GM19043 (cell line): Measurements from ENCODE around the gene TNNC1.

Experiments
- ATAC-seq: cut with Tn5 transposase; IDR thresholded peaks from one replicate; pipeline ENCODE4 v1.9.1; 2021; ENCODE audit warnings: low read depth; ENCODE audit not compliant: unreplicated experiment

The TNNC1 gene

DNA sequence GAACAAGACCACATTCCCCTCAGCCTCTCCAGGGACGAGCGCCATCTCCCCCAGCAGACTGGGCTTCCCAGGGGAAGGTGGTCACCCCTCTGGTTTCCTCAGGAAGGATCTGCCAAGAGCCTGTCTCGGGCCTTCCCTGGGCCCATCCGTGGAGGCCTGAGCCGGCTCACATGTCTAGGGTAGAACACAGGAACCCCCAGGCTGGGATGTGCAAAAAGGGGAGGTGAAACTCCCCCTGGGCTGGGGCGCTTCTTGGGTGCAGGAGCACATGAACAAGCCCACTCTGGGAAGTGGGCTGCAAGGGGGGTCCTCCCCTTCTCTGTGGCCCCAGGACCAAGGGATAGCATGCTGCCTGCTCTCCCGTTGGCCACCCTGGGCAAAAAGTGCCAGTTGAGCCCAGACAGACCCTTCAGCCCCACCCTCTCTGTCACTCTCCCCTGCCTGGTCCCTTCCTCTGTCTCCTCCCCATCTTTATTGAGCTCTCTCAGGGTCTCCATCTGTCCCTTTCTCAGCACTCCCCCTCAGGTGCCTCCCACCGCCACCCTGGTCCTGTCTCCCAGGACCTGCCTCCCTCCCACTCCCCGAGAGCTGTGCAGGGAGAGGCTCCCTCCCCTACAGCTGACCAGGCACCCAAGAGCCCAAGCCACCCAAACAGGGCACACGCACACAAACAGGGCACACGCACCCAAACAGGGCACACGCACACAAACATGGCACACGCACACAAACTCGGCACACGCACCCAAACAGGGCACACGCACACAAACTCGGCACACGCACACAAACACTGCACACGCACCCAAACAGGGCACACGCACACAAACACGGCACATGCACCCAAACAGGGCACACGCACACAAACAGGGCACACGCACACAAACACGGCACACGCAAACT is 9.8 kb downstream of the TNNC1 start:
- ATAC-seq, result no peak

DNA sequence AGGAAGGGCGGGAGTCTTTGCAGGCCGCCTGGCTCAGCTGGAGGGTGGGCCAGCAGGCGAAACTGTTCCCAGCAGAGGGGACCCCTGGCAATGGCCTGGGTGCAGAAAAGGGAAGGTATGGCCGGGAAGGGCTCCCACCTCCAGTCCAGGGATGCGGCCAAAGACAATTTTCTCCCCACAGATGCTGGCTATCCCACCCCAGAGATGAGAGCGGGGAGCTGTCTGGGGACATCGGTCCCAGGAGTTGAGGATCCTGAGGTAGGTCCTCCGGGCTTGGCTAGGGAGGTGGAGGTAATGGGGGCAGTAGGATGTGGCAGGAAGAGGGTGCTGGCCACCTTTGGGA is 10.6 kb downstream of the TNNC1 start:
- no peak for ATAC-seq

DNA sequence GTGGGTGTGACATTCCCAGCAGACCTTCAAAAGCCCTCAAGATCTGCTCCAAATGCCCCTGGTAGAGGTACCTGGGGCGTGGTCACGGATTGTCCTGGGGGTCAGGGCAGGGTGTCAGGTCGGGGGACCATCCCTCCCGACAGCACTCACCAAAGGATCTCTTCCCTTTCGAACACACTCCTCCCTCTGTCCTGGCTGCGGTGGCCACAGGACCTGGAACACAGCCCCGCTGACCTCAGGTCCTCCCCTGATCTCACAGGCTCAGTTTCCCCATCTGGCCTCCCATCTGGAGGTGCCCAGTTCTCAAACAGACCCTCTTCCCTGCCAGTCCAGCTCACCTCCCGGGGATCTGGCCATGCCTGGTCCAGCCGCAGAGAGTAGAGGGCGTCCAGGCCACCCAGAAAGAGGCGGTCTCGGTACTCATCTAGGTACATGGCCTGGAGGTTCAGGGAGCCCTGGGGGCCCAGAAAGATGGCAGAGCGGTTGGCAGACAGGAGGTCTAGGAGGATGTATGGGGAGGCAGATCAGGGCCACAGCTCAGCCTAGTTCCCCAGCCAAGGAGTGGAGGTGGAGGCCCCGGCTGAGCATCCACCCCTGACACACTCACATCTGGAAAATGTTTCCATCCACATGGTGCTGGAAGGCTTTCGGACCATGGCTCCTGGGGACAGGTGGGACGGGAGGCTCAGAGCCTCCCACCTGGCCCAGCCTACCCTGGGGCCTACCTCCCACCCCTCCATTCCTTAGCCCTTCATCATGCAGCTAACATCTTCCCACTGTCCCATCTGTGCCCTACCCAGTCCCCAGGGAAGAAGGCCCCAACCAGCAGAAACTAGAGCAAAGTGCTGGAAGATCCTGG is 11.2 kb downstream of the TNNC1 start:
- no peak for ATAC-seq

DNA sequence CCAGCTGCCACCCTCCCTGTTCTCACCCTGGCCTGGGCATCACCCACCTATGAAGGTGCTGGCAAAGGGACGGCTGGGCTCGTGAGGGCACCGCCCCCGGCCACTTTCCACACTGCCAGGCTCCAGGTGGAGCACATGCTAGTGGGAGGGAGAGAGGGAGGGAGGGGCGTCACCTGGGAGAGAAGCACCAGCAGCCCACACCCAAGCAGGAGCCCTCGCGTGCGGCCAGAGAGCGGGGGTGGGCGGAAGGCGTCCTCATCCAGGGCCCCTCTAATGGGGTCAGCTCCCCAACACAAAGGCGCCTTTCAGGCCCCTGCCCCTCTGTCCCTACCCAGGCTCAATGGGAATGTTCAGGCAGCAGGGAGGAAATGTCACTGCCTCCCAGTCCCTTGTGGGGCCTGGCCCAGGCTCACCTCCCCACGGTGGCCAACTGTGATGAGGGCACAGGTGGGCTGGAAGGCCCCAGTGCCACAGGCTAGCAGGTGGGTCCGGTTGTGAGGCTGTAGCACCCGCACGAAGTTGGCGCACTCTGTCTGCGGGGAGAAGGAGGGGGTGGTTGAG is 12.0 kb downstream of the TNNC1 start:
- ATAC-seq, result no peak

DNA sequence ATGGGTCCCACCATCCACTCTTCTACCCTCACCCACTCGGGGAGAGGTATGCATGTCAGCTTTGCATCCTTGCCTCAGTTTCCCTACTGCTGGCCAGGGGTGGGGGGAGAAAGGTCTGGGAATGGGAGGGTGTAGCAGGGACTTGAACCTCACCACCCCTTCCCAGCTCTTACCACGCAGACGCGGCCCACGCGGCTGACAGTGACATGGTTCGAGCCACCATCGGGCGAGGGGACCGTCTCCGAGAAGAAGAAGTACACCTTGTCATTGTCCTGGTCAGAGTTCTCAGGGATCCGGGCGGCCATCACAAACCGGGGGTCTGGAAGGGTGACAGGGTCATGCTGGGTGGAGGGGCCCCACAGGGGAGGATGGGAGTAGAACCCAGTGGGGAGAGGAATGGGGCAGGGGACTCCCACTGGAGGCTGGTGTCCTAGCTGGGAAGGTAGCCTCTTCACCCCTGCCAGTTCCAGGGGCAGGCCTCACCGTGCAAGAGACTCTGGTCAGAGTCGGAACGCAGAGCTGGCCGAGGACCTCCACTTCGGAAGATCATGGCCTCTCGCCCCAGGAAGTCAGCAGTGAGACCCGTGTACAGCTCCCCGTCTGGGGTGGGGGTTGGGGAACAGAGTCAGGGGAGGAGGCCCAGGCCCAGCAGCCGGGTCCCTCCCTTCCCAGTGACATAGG is 12.6 kb downstream of the TNNC1 start:
- no peak for ATAC-seq

DNA sequence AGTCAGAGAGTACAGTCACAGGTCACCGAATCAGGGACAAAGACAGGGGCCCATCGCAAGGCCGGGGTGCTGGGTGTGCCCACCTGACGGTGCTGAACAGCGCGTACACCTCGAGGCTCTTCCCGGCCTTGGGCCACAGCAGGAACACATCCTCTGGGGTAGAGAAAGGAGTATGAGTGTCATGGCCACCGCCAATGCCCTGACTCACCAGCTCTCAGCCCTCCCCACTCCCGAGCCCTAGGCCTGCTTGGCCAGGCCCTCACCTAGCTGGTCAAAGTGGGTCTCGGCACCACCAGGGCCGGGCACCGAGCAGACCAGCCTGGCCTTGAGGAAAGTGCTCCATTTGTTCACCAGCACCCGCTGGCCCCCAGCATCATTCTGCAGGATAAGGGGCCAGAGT is 13.2 kb downstream of the TNNC1 start:
- ATAC-seq, result no peak

DNA sequence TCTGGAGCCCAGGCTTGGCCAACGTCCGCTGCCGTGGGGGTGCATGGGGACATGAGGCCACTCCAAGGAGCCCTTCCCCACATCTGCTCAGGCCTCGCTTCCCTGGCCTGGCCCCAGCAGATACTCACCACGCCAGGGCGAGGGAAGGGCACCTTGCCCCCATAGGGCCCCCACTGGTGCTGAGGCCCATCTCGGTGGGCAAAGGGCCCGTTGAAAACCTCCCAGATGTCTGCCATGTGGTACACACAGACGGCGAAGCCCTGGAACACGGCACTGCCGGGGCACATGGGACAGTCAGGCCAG is 13.6 kb downstream of the TNNC1 start:
- ATAC-seq, result no peak

DNA sequence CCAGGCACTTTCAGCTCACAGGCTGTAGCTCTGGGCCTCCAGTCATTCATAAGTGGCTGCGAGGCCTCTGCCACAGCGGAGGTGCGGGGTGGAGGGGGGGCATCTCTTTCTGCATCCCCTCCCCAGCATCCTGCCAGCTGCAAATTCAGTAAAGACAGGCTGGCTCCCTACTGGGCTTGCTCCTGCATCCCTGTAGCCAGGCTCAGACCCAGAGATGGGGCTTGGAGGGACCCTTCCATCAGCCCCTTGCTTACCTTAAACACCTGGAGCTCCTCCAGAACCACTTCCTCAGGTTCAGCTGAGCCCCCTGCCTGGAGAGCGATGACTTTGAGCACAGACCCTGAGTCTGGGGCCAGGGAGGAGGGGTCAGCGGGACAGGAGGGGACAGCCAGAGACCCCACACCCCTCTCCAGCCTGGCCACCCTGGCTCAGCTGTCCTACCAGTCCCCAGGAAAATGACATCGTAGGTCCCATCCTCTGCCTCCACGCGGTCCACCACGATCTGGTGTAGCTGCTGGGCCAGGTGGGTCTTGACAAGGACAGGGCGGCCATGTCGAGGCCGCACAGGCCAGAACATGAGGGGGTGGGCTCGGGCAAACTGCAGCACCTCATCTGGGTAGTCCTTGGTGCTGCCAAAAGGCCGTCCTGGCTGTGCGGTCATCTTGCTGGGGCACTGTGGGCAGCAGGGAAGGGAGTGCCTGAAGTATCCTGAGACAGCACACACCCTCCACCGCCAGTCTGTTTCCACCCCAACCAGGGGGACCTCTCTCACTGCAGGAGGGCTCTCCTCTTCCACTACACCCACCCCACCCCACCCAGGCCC is 14.2 kb downstream of the TNNC1 start:
- ATAC-seq, result no peak

DNA sequence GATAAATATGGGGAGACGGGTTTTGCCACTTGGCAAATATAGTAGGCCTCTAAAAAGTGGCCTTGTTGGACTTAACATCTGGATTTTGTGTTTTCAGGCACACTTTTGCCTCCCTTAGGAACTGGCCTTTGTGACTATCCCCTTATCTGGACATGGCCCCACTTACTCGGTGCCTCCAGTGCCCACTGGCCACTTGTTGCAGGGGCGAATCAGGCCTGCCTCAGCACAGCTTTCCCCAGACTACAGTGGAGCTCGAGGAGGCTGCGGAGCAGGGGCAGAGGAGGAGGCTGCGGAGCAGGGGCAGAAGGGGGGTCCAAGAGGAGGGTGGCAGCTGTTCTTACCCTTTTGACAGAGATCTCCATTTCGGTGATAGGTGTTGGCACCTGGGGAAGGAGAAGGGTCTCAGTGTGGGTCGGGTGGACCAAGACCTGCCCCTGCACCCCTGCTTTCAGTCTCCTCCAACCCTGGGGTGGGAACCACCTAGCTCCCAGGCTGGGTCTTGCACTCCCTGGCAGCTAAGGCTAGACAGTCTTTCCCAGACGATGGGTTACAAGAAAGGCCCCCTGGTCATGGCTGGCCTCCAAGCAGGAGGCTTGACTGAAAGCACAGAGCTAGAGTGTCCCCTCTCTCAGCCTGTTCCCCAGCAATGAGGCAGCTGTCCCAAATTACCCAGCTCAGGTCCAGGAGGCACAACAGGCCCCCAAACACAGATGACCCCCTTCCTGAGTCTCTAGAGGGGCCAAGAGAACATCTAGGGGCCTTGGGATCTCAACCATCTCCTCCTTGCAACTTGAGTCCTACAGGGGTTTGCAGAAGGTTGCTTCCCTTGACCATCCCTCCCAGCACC is 15.0 kb downstream of the TNNC1 start:
- ATAC-seq, result no peak

DNA sequence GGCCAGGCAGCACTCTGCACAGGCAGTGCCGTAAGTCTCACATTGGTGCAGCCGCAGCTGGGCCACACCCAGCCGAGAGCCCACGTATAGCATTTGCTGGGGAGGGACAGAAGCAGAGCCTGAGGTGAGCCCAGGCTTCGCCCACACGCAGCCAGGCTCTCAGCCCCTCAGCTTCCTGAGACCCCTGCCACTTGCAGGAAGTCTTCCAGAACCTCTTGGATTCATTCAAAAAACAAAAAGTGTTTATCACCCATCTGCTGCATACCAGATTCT is 15.8 kb downstream of the TNNC1 start:
- no peak for ATAC-seq

DNA sequence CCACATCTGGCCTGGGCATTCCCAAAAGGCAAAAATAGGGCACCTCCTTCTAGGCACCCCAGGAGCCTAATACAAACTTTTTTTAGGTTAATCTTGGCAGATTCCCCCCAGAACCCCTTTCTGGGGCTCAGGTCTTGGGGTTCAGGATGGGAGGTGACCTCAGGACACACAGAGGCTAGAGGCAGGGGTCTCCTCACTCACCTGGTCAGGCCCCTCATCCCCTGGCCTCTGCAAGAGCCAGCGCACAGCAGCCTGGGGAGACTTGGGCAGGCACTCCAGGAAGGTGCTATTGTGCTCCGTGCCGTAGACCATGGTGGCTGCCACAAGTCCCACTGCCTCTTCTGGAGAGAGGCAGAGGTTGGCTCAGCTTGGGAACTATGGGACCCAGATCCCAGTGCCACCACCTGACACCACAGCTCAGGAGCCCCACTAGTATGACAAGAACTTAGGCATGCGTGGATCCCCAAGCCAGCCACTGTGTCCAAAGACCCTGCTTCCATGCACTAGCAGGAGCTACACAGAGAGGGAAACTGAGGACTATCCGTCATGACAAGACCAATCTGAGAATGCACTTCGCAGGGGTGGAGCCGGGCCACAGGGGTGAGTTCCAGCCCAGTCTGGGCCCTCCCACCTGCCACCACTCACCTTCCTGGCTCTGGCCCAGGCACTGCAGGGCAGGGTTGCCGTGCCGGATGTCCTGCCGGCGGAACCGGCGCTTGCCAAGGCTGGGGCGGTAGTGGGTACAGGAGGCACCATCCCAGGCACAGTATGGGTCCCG is 16.3 kb downstream of the TNNC1 start:
- no peak for ATAC-seq

DNA sequence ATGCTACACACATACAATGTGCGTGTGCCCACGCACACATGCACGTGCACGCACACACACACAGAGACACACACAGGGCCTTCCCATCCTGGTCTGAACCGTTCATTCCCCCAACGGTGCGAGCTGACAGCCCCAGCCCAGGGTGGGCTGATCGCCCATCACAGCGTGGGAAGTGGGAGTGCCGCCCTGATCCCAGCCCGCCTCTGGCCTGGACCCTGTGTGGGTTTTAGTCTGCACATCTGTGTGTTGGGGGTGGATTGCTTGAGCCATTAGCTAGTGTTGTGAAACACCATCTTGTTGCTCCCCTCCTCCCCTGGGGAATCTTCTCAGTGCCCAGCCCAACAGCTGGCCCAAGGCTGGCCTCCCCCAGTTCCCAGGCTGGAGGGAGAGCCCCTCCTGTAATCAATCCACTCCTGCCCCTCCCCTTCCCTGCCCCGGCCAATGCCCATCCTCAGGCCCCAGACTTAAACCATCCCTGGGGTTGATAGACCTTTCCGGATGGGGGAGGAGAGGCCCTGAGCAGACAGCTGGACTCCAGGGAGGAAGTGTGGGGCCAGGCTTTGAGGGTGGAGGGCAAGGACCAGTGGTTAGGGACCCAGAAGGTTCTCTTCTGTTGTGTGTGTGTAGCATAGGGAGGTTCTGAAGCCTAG is 17.2 kb downstream of the TNNC1 start:
- ATAC-seq, result no peak

DNA sequence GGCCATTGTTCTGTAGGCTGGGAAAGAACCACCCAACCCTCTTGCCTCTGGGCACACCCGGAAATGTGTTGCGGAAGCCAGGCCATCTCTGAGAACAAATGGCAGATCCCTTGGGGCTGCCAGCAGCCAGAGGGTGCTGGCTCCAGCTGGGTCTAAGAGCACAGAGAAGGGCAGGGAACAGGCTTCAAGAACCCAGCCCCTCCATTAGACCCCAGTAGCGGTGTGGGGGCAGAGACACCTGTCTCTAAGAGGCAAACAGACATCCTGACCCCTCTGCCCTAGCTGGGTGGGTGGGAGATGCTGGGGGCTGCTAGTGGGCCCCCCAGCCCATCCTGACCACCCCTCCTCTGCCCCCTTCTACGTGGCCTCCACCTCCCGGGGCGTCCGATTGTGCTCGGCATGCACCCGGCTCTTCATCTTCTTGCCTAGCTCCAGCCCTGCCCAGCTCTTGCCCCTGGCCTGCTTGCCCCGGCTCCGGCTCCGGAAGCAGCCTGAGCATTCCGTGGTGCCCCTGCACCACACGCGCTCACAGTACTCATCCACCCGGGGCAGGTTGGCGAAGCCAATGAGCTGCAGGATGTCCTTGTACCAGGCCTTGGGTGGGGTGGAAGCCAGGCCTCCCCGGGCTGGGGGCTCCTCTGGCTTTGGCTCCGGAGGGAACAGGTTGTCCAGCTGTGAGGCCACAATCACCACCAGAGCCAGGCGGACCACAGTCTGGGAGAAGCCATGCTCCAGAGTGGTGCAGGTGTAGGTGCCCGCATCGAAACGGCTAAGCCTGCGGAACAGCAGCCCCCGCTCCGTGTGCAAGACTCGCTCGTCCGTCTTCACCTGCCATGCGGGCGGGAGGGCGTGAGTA is 18.4 kb downstream of the TNNC1 start:
- ATAC-seq, result no peak

DNA sequence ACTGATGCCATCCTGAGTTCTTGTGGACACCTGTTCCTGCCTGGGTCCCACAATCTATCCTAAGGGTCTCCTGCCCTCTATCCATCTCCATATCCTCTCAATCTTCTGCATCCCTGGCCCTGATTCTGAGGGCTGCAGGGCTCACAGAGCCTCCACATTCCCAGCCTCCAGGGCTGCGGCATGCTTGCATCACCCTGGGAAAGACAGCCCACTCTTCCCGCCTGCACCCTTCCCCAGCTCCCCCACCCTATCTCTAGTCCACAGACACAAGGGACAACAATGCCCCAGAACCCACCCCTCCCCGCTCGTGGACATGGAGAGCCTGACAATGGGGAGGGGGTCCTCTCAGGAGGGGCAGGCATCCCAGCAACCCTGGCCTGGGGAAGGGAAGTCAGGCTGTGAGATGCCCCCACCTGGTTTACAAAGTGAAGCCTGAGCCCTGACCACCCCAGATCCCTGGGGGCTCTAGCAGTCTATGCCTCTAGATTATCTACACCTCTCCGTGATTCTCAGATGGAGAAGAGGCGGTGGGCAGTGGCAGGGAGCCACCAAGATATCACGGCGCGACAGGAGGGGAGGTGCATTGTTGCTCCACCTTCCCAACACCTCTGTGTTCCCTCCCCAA is 19.2 kb downstream of the TNNC1 start:
- no peak for ATAC-seq

DNA sequence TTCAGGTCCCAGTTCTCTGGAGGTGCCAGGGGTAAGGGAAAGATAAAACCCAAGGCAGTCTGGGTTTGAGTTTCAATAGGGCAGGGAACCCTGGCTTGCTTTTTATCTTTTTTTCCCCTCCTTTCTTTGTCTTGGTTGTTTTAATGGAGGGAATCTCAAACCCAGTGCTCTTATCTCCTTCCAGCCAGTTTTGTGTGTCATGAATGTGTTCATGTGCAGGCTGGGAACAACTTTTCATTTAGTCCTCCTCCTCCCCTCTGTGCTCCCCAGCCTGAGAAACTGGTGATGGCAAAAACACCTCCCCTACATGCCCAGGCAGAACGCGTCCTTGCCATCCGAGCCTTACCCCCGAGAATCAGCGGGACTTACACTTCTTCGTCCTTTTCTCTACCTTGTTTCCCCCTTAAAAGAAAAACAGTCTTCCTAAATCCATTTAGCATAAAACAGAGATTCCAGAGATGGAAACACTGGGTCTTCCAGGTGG is 19.8 kb downstream of the TNNC1 start:
- no peak for ATAC-seq

DNA sequence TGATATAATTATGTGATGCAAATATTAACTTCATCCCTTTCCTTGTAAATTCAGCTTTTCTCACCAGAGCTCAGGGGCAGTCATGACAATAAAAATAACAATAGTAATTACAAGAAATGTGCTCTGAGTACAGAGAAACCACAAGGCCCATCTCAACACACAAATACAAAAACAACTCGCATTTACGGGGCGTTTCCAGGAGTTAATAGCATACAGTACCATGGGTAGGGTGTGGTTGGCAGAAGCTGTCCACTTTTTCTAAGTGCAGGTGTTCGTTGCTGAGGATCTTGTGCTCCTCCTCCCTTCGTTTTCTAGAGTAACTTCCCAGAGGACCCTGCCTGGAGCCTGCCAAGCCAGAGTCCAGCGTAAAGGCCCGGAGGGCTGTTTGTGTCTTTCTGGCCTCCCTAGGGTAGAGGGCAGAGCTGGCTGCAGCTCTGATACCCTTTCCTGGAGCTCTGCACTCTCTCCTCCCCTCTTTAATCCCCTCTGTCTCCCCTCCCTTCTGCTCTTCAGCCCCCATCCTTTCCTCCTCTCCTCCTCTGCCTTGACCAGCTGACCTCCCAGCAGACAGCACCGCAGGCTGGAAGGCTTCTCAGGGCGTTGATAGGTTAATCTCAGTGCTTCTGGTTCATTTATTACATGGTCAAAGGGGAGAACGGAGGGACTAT is 20.4 kb downstream of the TNNC1 start:
- no peak for ATAC-seq
